Colonic mucosa (tissue), 4 donors: ENCODE results near the gene ZEB2. TPM values are rescaled to one million over a fixed set of nuclear protein-coding genes. Genes with fewer than 3 reads are reported as not detected.
A peak's percentile ranks its signal among the peaks of the same experiment; 100 is the strongest.

Source experiments
- DNase-seq: peaks from one replicate; pipeline ENCODE4 v3.0.0-alpha.2; 2020
- H3K27ac ChIP-seq: fragments of 200-600 bp; one replicate; pipeline ENCODE4 v1.8.0; 2021
- H3K27me3 ChIP-seq: fragments of 200-600 bp; one replicate; pipeline ENCODE4 v1.8.0; 2021
- H3K36me3 ChIP-seq: fragments of 200-600 bp; one replicate; pipeline ENCODE4 v1.8.0; 2021
- H3K4me1 ChIP-seq: fragments of 200-600 bp; one replicate; pipeline ENCODE4 v1.8.0; 2021; ENCODE audit warnings: mild to moderate bottlenecking
- H3K4me3 ChIP-seq: fragments of 200-600 bp; one replicate; pipeline ENCODE4 v1.8.0; 2021
- H3K9ac ChIP-seq, 2 donors: one replicate each; pipeline ENCODE4 v1.7.0; 2013; ENCODE audit warnings: control low read depth in 2 of 2, low read depth in 2 of 2, low read length in 2 of 2
- H3K9me3 ChIP-seq: fragments of 200-600 bp; one replicate; pipeline ENCODE4 v1.8.0; 2021
- intact Hi-C: fragments of 100-400 bp; cut with DNase I; formaldehyde crosslinking; loops from one replicate; pipeline ENCODE4 v1.14.1; 2022
- total RNA-seq, 2 donors: library from RNA; stranded (reverse); fragmentation: NEBNext Ultra II Directional in 1 of 2; extraction: Animal tissue kit (Norgen Biotek cat#: 25700) in 1 of 2; gene quantifications; one replicate each; pipeline ENCODE4 v1.2.1, GENCODE V29; 2021
- TF ChIP-seq, protein P1 (sequence below): fragments of 200-600 bp; IDR thresholded peaks from one replicate; pipeline ENCODE4 v1.8.0; 2022; ENCODE audit warnings: antibody characterized with exemption, mild to moderate bottlenecking
- donor health status: healthy.
- donor health status: DM: no; HTN: no; CAD: no.
- donor health status: DM: no; HTN: no; CAD: no.

ZEB2 gene
- total RNA-seq, 2 donors from 2014 or later, result 17.4 to 29.6 TPM

GRCh38 chr2:144430722-144431391 lies 89.1 kb downstream of the ZEB2 start:
- Histone ChIP-seq H3K36me3 (no peaks in the 10 kb centered on the region), H3K27me3 (no peaks in the 10 kb centered on the region), H3K9ac (peak overlapping the region in 1 of 2 donors; percentile 46), H3K4me1 (no peaks in the 10 kb centered on the region), H3K27ac (peak overlapping the region; percentile 25), H3K4me3 (no peak overlapping the region), H3K9me3 (no peaks in the 10 kb centered on the region)
- TF ChIP-seq, protein P1, sequence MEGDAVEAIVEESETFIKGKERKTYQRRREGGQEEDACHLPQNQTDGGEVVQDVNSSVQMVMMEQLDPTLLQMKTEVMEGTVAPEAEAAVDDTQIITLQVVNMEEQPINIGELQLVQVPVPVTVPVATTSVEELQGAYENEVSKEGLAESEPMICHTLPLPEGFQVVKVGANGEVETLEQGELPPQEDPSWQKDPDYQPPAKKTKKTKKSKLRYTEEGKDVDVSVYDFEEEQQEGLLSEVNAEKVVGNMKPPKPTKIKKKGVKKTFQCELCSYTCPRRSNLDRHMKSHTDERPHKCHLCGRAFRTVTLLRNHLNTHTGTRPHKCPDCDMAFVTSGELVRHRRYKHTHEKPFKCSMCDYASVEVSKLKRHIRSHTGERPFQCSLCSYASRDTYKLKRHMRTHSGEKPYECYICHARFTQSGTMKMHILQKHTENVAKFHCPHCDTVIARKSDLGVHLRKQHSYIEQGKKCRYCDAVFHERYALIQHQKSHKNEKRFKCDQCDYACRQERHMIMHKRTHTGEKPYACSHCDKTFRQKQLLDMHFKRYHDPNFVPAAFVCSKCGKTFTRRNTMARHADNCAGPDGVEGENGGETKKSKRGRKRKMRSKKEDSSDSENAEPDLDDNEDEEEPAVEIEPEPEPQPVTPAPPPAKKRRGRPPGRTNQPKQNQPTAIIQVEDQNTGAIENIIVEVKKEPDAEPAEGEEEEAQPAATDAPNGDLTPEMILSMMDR, result no peak
- DNase-seq, result no peak
- intact Hi-C loops, result no loop called here

DNA sequence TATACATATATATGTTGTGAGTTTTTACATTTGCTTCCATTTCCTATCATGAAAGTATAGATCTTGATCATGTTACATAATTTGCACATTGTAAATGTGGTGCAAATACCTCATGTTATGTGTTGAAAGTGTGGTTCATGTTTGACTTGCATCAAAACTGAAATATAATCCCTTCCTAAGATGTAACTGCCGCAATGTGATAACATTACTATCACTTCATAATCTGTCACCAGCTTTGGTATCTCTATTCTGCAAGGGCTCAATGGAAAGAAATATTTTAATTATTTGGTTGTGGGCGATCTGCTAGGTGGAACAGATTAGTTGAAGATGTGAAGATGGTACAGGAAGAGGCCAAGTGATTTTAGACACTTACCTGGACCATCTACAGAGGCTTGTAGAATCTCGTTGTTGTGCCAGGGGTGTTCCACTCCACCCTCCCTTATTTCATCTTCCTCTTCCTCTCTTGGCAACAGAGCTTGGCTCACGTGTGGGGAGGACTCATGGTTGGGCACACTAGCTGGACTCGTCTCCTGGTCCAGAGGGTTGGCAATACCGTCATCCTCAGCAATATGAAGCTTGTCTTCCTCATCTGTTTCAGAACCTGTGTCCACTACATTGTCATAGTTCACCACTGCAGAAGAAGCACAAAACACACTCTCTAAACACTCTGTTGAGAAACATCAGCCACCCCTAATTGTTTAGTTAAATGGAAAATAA lies 90.4 kb downstream of the ZEB2 start:
- TF ChIP-seq, protein P1, result no peak
- H3K27me3 ChIP-seq, result no peaks in the 10 kb centered on the region
- H3K4me1 ChIP-seq, result no peaks in the 10 kb centered on the region
- no peak for DNase-seq
- H3K36me3 ChIP-seq, result no peaks in the 10 kb centered on the region
- peak overlapping the region in 1 of 2 donors; percentile 26 for H3K9ac ChIP-seq
- no peak overlapping the region for H3K27ac ChIP-seq
- intact Hi-C loops, result no loop called here
- H3K9me3 ChIP-seq, result no peaks in the 10 kb centered on the region
- H3K4me3 ChIP-seq, result no peak overlapping the region

- TF ChIP-seq, protein P1, result no peak
- intact Hi-C loops, result no loop called here
- no peaks in the 10 kb centered on the region for H3K36me3 ChIP-seq
- DNase-seq, result no peak
- no peaks in the 10 kb centered on the region for H3K4me1 ChIP-seq
- no peak overlapping the region for H3K27ac ChIP-seq
- no peaks in the 10 kb centered on the region for H3K9me3 ChIP-seq
- H3K9ac ChIP-seq, result no peak overlapping the region
- H3K4me3 ChIP-seq, result no peak overlapping the region
- H3K27me3 ChIP-seq, result no peaks in the 10 kb centered on the region
These were observed 92.9 kb downstream of the ZEB2 start for GRCh38 chr2:144426981-144427479.

DNA sequence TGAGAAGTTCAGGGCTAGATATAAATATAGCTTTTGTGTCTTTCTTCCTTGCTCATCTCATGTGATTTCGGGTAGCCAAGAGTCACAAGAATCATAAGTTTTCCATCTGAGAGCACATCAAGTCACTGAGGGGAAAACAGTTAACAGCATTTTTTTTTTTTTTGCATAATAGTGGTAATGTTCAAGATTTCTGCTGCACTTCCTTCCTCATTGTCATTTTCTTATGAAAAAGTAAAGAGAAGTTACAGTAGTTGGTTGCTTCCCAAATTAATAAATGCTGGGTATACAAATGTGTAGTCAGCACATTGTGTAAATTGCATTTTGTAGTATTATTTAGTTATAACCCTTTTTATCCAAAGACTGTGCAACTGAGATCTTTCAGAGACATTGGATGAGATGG lies 93.6 kb downstream of the ZEB2 start:
- intact Hi-C loops, result no loop called here
- Histone ChIP-seq H3K9ac (no peak overlapping the region), H3K4me3 (no peak overlapping the region), H3K9me3 (no peaks in the 10 kb centered on the region), H3K27ac (no peak overlapping the region), H3K36me3 (no peaks in the 10 kb centered on the region), H3K4me1 (no peaks in the 10 kb centered on the region), H3K27me3 (no peaks in the 10 kb centered on the region)
- no peak for DNase-seq
- TF ChIP-seq, protein P1, result no peak

GRCh38 chr2:144424559-144425240 lies 95.2 kb downstream of the ZEB2 start:
- no peaks in the 10 kb centered on the region for H3K4me1 ChIP-seq
- no peak overlapping the region for H3K27ac ChIP-seq
- no peaks in the 10 kb centered on the region for H3K36me3 ChIP-seq
- no peak for DNase-seq
- TF ChIP-seq, protein P1, result no peak
- no peaks in the 10 kb centered on the region for H3K27me3 ChIP-seq
- H3K9me3 ChIP-seq, result no peaks in the 10 kb centered on the region
- H3K4me3 ChIP-seq, result no peak overlapping the region
- H3K9ac ChIP-seq, result no peak overlapping the region
- intact Hi-C loops, result no loop called here
